H1 (cell line): ENCODE data around the gene FNDC5. TPM values are rescaled to one million over a fixed set of nuclear protein-coding genes. Genes with fewer than 3 reads are reported as not detected.

ENCODE experiments used
- CTCF ChIA-PET: fragments of 300-600 bp; sonication (Branson Sonifier 250); formaldehyde crosslinking; loops from one replicate; lab custom pipeline; 2021; ENCODE audit not compliant: partially characterized antibody; lab: Charles Lee
- POLR2A ChIA-PET: fragments of 300-600 bp; sonication (Branson Sonifier 250); formaldehyde crosslinking; loops from one replicate; lab custom pipeline; 2021; ENCODE audit warnings: inconsistent platforms; ENCODE audit not compliant: partially characterized antibody; lab: Charles Lee
- DNase-seq, 2 experiments: peaks; one replicate each; pipeline versions ENCODE4 v3.0.0 to v3.0.0-alpha.2; 2010 to 2022; ENCODE audit warnings: low spot score in 2 of 2, low read depth in 1 of 2, mixed read lengths in 1 of 2
- FAIRE-seq: peaks from 2 replicates; lab custom pipeline; 2011; peaks lifted over from hg19 to GRCh38; lab: Jason Lieb, UNC
- H2AFZ ChIP-seq: 2 replicates; pipeline ENCODE4 v1.8.1; 2012; ENCODE audit warnings: low read length, inconsistent platforms
- H2AK5ac ChIP-seq: 2 replicates; pipeline ENCODE4 v1.6.1; 2013; ENCODE audit warnings: low read depth, low read length
- H2BK120ac ChIP-seq: replicated peaks from 2 replicates; pipeline ENCODE3; 2013; ENCODE audit warnings: low read depth, low read length, inconsistent platforms
- H2BK12ac ChIP-seq: 2 replicates; pipeline ENCODE4 v1.6.1; 2013; ENCODE audit warnings: low read depth, low read length
- H2BK15ac ChIP-seq: 2 replicates; pipeline ENCODE4 v1.6.1; 2013; ENCODE audit warnings: low read length
- H2BK20ac ChIP-seq: 2 replicates; pipeline ENCODE4 v1.6.1; 2013; ENCODE audit warnings: low read length
- H2BK5ac ChIP-seq: 2 replicates; pipeline ENCODE4 v1.6.1; 2013; ENCODE audit warnings: low read depth, low read length
- H3K14ac ChIP-seq: 2 replicates; pipeline ENCODE4 v1.6.1; 2013; ENCODE audit warnings: inconsistent platforms; ENCODE audit not compliant: insufficient read length
- H3K18ac ChIP-seq: 2 replicates; pipeline ENCODE4 v1.6.1; 2013; ENCODE audit warnings: low read length; ENCODE audit errors: extremely low read depth
- H3K23ac ChIP-seq: 2 replicates; pipeline ENCODE4 v1.6.1; 2013; ENCODE audit warnings: inconsistent platforms; ENCODE audit not compliant: insufficient read length
- H3K23me2 ChIP-seq: 2 replicates; pipeline ENCODE4 v1.6.1; 2013; ENCODE audit warnings: low read depth, low read length
- H3K27ac ChIP-seq: 2 replicates; pipeline ENCODE4 v1.6.1; 2011; ENCODE audit warnings: low read depth, low read length, inconsistent platforms
- H3K27me3 ChIP-seq, 4 experiments: replicated peaks in 1 of 4; 1 replicate in 1 of 4; 2 replicates in 3 of 4; pipeline versions ENCODE4 v1.6.1 to v1.8.1; 2011 to 2013; ENCODE audit warnings: low read length in 3 of 4, mild to moderate bottlenecking in 3 of 4, inconsistent platforms in 2 of 4, mixed read lengths in 2 of 4, moderate library complexity in 1 of 4; ENCODE audit not compliant: control insufficient read depth in 3 of 4, insufficient read depth in 3 of 4; ENCODE audit errors: extremely low read depth in 1 of 4
- H3K36me3 ChIP-seq, 4 experiments: 2 replicates each; pipeline versions ENCODE4 v1.6.1 to v1.8.1; 2011 to 2013; ENCODE audit warnings: mild to moderate bottlenecking in 4 of 4, low read length in 3 of 4, moderate library complexity in 2 of 4, control low read depth in 1 of 4, inconsistent platforms in 1 of 4; ENCODE audit not compliant: insufficient read depth in 4 of 4, control insufficient read depth in 2 of 4
- H3K4ac ChIP-seq: replicated peaks from 2 replicates; pipeline ENCODE3; 2013; ENCODE audit warnings: low read length, low read depth, mixed read lengths, inconsistent platforms; ENCODE audit not compliant: insufficient read length
- H3K4me1 ChIP-seq, 4 experiments: replicated peaks in 1 of 4; 1 replicate in 1 of 4; 2 replicates in 3 of 4; pipeline versions ENCODE4 v1.6.1 to v1.8.1; 2011 to 2013; ENCODE audit warnings: low read length in 3 of 4, inconsistent platforms in 2 of 4, mixed read lengths in 1 of 4; ENCODE audit not compliant: insufficient read depth in 4 of 4, control insufficient read depth in 3 of 4
- H3K4me2 ChIP-seq, 2 experiments: 2 replicates each; pipeline versions ENCODE4 v1.6.1 to v1.8.1; 2011 to 2013; ENCODE audit warnings: low read depth in 2 of 2, low read length in 2 of 2, control low read depth in 1 of 2, inconsistent platforms in 1 of 2, mild to moderate bottlenecking in 1 of 2; ENCODE audit not compliant: insufficient read depth in 1 of 2
- H3K4me3 ChIP-seq, 4 experiments: fragments of 200-600, 300-600 bp in 1 of 4; sonication (generic), shearing (Covaris generic), sonication (Bioruptor Twin) in 1 of 4; 2 replicates each; pipeline versions ENCODE4 v1.5.1 to v1.8.1; 2011 to 2016; ENCODE audit warnings: low read length in 4 of 4, low read depth in 3 of 4, control low read depth in 2 of 4, inconsistent platforms in 2 of 4, mild to moderate bottlenecking in 2 of 4, mixed read lengths in 1 of 4, moderate library complexity in 1 of 4; ENCODE audit not compliant: insufficient read depth in 2 of 4; ENCODE audit errors: extremely low read depth in 1 of 4
- H3K56ac ChIP-seq: replicated peaks from 2 replicates; pipeline ENCODE3; 2013; ENCODE audit warnings: low read depth, mild to moderate bottlenecking, mixed read lengths, low read length, inconsistent platforms; ENCODE audit not compliant: insufficient read length
- H3K79me1 ChIP-seq: 2 replicates; pipeline ENCODE4 v1.6.1; 2013; ENCODE audit warnings: low read depth, low read length, control low read depth
- H3K79me2 ChIP-seq, 2 experiments: 2 replicates each; pipeline versions ENCODE4 v1.6.1 to v1.8.1; 2012 to 2013; ENCODE audit warnings: low read length in 2 of 2, mild to moderate bottlenecking in 2 of 2, inconsistent platforms in 1 of 2; ENCODE audit not compliant: insufficient read depth in 2 of 2, control insufficient read depth in 1 of 2
- H3K9ac ChIP-seq, 4 experiments: replicated peaks in 1 of 4; 1 replicate in 1 of 4; 2 replicates in 3 of 4; pipeline versions ENCODE4 v1.6.1 to v1.8.1; 2011 to 2013; ENCODE audit warnings: low read depth in 3 of 4, low read length in 3 of 4, control low read depth in 2 of 4, mild to moderate bottlenecking in 2 of 4, moderate library complexity in 2 of 4, inconsistent platforms in 1 of 4; ENCODE audit errors: extremely low read depth in 1 of 4
- H3K9me3 ChIP-seq, 2 experiments: 2 replicates each; pipeline versions ENCODE4 v1.6.1 to v1.8.1; 2012 to 2013; ENCODE audit warnings: mild to moderate bottlenecking in 2 of 2, moderate library complexity in 2 of 2, control low read depth in 1 of 2, inconsistent platforms in 1 of 2, low read depth in 1 of 2, low read length in 1 of 2, mixed read lengths in 1 of 2; ENCODE audit not compliant: insufficient read depth in 2 of 2
- H4K20me1 ChIP-seq, 2 experiments: replicated peaks in 1 of 2; 2 replicates each; pipeline versions ENCODE3 to v1.8.1; 2011 to 2013; ENCODE audit warnings: inconsistent platforms in 2 of 2, low read length in 2 of 2, mild to moderate bottlenecking in 1 of 2; ENCODE audit not compliant: insufficient read depth in 2 of 2, control insufficient read depth in 1 of 2
- H4K5ac ChIP-seq: 2 replicates; pipeline ENCODE4 v1.6.1; 2013; ENCODE audit warnings: low read length, low read depth, mixed read lengths, inconsistent platforms; ENCODE audit not compliant: insufficient read length
- H4K8ac ChIP-seq: 2 replicates; pipeline ENCODE4 v1.8.0; 2013; ENCODE audit warnings: mild to moderate bottlenecking, moderate library complexity, low read length, inconsistent platforms; ENCODE audit not compliant: insufficient read depth; ENCODE audit errors: extremely low read depth
- H4K91ac ChIP-seq: replicated peaks from 2 replicates; pipeline ENCODE3; 2013; ENCODE audit warnings: low read length, mixed read lengths, inconsistent platforms; ENCODE audit not compliant: insufficient read length
- BCL11A ChIP-seq, 2 experiments: IDR thresholded peaks; one replicate each; pipeline ENCODE4 v1.6.1; 2011; ENCODE audit warnings: low read depth in 2 of 2, low read length in 2 of 2, mild to moderate bottlenecking in 2 of 2
- KDM4A ChIP-seq: IDR thresholded peaks from one replicate; pipeline ENCODE4 v1.7.1; 2012; ENCODE audit warnings: low read depth, mild to moderate bottlenecking, moderate library complexity, low read length, inconsistent platforms; ENCODE audit not compliant: severe bottlenecking
- NANOG ChIP-seq: IDR thresholded peaks from 2 replicates; pipeline ENCODE4 v1.6.1; 2011; ENCODE audit warnings: low read length, low read depth, mild to moderate bottlenecking, inconsistent platforms; ENCODE audit not compliant: insufficient read depth, poor library complexity, severe bottlenecking
- PHF8 ChIP-seq: fragments of 200-600 bp; sonication (generic); conservative IDR thresholded peaks from 2 replicates; pipeline ENCODE4 v1.7.1; 2012; ENCODE audit warnings: low read depth, mild to moderate bottlenecking, inconsistent platforms, low read length, moderate library complexity
- POLR2AphosphoS5 ChIP-seq: IDR thresholded peaks from 2 replicates; pipeline ENCODE4 v1.6.1; 2011; ENCODE audit warnings: low read depth, low read length
- RNF2 ChIP-seq: fragments of 200-900, 300-1000 bp; sonication (generic); IDR thresholded peaks from 2 replicates; pipeline ENCODE4 v1.7.1; 2016; ENCODE audit warnings: borderline replicate concordance, low read depth, mild to moderate bottlenecking, antibody characterized with exemption, low read length; ENCODE audit not compliant: poor library complexity, severe bottlenecking; ENCODE audit errors: missing control alignments
- WGBS, 2 experiments: shearing (Covaris generic) in 1 of 2; methylation state at CpG; one replicate each; pipeline versions ENCODE4 v1.1.6 to v1.1.7; 2013 to 2015; ENCODE audit warnings: low lambda C conversion rate in 2 of 2, mixed read lengths in 2 of 2, inconsistent platforms in 1 of 2, low coverage in 1 of 2, missing lambda C conversion rate in 1 of 2; ENCODE audit not compliant: insufficient replicate concordance in 2 of 2, insufficient coverage in 1 of 2, insufficient read length in 1 of 2; ENCODE audit errors: extremely low coverage in 1 of 2, missing lambda C conversion rate in 1 of 2; 5-methylcytosine and 5-hydroxymethylcytosine counted together
- polyA plus RNA-seq, 7 experiments: library from polyadenylated mRNA; depleted of rRNA in 3 of 7; stranded (reverse) in 5 of 7; unstranded in 2 of 7; fragments of >200 nt in 5 of 7; fragments of 200-250 nt in 2 of 7; gene quantifications; 1 replicate in 5 of 7; 2 replicates in 1 of 7; 4 replicates in 1 of 7; pipeline versions ENCODE4 v1.2.1 to v1.2.3, GENCODE V29; 2011 to 2013; ENCODE audit warnings: missing spikeins in 2 of 7, mixed read lengths in 2 of 7
- total RNA-seq: library from RNA; stranded (reverse); fragmentation: NEBNext Ultra II Directional; extraction: Animal tissue kit (Norgen Biotek cat#: 25700); gene quantifications from 2 replicates; pipeline ENCODE4 v1.2.1, GENCODE V29; 2021

The FNDC5 gene
- total and polyA plus RNA-seq, 2 of the 8 experiments (the other 6 are each of a cell fraction or from before 2014, with no cell fraction given) = 1.8 to 2.0 TPM

DNA sequence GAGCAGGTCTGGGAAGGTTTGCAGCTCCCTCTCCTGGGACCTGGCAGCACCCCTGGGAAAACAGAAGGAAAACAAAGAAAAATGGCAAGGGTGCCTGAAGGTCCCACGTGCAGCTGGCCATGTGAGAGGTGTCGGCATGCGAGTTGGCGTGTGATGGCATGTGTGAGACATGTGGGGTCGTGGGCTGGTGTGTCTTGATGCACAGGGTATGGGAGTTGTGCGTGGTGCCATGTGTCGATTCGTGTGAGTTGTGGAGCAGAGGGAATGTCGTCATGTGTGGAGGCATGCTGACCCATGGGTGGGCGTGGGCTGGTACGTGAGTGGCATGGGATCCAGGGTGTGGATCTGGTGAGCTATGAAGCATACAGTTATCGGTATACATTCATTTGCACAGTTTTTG, 16.9 kb upstream of the FNDC5 start:
- H2AK5ac ChIP-seq = peak overlapping the region; percentile 75; the same call in 1 of the 2 replicates
- H3K79me1 ChIP-seq = no peaks in the 10 kb centered on the region
- H3K4ac ChIP-seq = no peak overlapping the region
- H3K27me3 ChIP-seq = peaks cover 5 to 55% (median 31%) of the 10 kb centered on the region in 4 experiments
- H2BK20ac ChIP-seq = no peak overlapping the region
- H3K4me2 ChIP-seq = no peak overlapping the region
- peaks cover 0 to 18% of the 10 kb centered on the region in 2 experiments for H4K20me1 ChIP-seq
- WGBS, 2 experiments = 80% methylated on average over 12 of the region's 12 CpGs; no CpG with 5 or more reads in 1 of the 2 experiments
- H3K9ac ChIP-seq = no peak overlapping the region
- H3K14ac ChIP-seq = no peak overlapping the region
- H3K36me3 ChIP-seq = no peaks in the 10 kb centered on the region
- H4K5ac ChIP-seq = no peak overlapping the region
- no peak overlapping the region; the same call in 1 of the 2 replicates for H3K18ac ChIP-seq
- no peak overlapping the region for H2BK15ac ChIP-seq
- no peak overlapping the region for H3K4me3 ChIP-seq
- no peaks in the 10 kb centered on the region for H3K79me2 ChIP-seq
- H3K23ac ChIP-seq = no peak overlapping the region
- H3K4me1 ChIP-seq = peaks cover 0 to 9% (median 3%) of the 10 kb centered on the region in 4 experiments; a peak in 5 of 7 replicates
- H2BK5ac ChIP-seq = no peak overlapping the region
- H2AFZ ChIP-seq = no peak overlapping the region
- no peak for FAIRE-seq
- peaks cover 5% of the 10 kb centered on the region; the same call in 1 of the 2 replicates for H3K23me2 ChIP-seq
- no peak overlapping the region for H4K91ac ChIP-seq
- ChIA-PET CTCF (interaction anchor here (1.0 to 19.0 kb wide), 6 partner anchors 5 to 552 kb away, joined by 3 to 382 read pairs (median 5); partner anchors contain the start of genes AZIN2, FNDC5 and HPCA), POLR2A (no interaction called here)
- H3K9me3 ChIP-seq = peaks cover 0 to 4% of the 10 kb centered on the region in 2 experiments; a peak in 1 of 4 replicates
- H2BK120ac ChIP-seq = no peak overlapping the region
- H4K8ac ChIP-seq = no peak overlapping the region
- no peak for TF ChIP-seq POLR2AphosphoS5
- TF ChIP-seq KDM4A = no peak
- no peak for TF ChIP-seq BCL11A (IDR thresholded peaks at IDR 0.05; ENCODE audit: low read depth in 2 of 2, low read length in 2 of 2)
- no peak for TF ChIP-seq NANOG
- TF ChIP-seq PHF8 = no peak
- TF ChIP-seq RNF2 = no peak
- no peak overlapping the region for H2BK12ac ChIP-seq
- DNase-seq = no peak
- H3K56ac ChIP-seq = no peak overlapping the region
- no peak overlapping the region for H3K27ac ChIP-seq
